WTC11 (cell line): Measurements from ENCODE around the gene GTF3C1. TPM values are rescaled to one million over a fixed set of nuclear protein-coding genes. Genes with fewer than 3 reads are reported as not detected.

Source experiments
- ATAC-seq: fragments of 200-7000 bp; cut with Tn5 transposase; 2 replicates; pipeline ENCODE4 v1.10.0; 2021; ENCODE audit warnings: mild to moderate bottlenecking, moderate library complexity
- CTCF ChIA-PET: fragments of 300-600 bp; sonication (Branson Sonifier 250); formaldehyde crosslinking; loops from one replicate; lab custom pipeline; 2021; ENCODE audit warnings: antibody characterized with exemption; lab: Charles Lee
- POLR2A ChIA-PET: fragments of 350-600 bp; sonication (Branson Sonifier 250); formaldehyde crosslinking; loops from one replicate; lab custom pipeline; 2021; ENCODE audit warnings: antibody characterized with exemption; lab: Charles Lee
- DNase-seq: peaks from one replicate; pipeline ENCODE4 v3.0.0; 2021; ENCODE audit warnings: low spot score
- H3K27ac Mint-ChIP-seq: 2 replicates; pipeline ENCODE4 v1.8.0; 2021; ENCODE audit warnings: mixed read lengths
- H3K27me3 Mint-ChIP-seq: 2 replicates; pipeline ENCODE4 v1.8.0; 2021; ENCODE audit warnings: low read depth, mild to moderate bottlenecking, moderate library complexity, mixed read lengths
- H3K36me3 Mint-ChIP-seq: 2 replicates; pipeline ENCODE4 v1.8.0; 2021; ENCODE audit warnings: mixed read lengths
- H3K4me1 Mint-ChIP-seq: 2 replicates; pipeline ENCODE4 v1.8.0; 2022; ENCODE audit warnings: mixed read lengths
- H3K4me3 Mint-ChIP-seq: 2 replicates; pipeline ENCODE4 v1.8.0; 2021; ENCODE audit warnings: mild to moderate bottlenecking, moderate library complexity, mixed read lengths
- H3K9me3 Mint-ChIP-seq: 2 replicates; pipeline ENCODE4 v1.8.0; 2021; ENCODE audit warnings: mixed read lengths
- ATF1 ChIP-seq: sonication (generic); formaldehyde crosslinking; IDR thresholded peaks from 2 replicates; pipeline ENCODE4 v1.8.1; 2023; ENCODE audit warnings: mild to moderate bottlenecking, moderate library complexity, missing genetic modification reagents
- ELF4 ChIP-seq: sonication (generic); formaldehyde crosslinking; IDR thresholded peaks from 2 replicates; pipeline ENCODE4 v1.8.1; 2022; ENCODE audit warnings: low read depth, mild to moderate bottlenecking, moderate library complexity, missing genetic modification reagents
- FOXP1 ChIP-seq: sonication (generic); formaldehyde crosslinking; IDR thresholded peaks from 2 replicates; pipeline ENCODE4 v1.8.0; 2022; ENCODE audit warnings: missing genetic modification reagents, mild to moderate bottlenecking, moderate library complexity, borderline replicate concordance
- KAT7 ChIP-seq: sonication (generic); formaldehyde crosslinking; IDR thresholded peaks from 2 replicates; pipeline ENCODE4 v1.8.1; 2023; ENCODE audit warnings: missing genetic modification reagents, mild to moderate bottlenecking, borderline replicate concordance
- MYBL2 ChIP-seq: sonication (generic); formaldehyde crosslinking; IDR thresholded peaks from 2 replicates; pipeline ENCODE4 v1.8.1; 2023; ENCODE audit warnings: mild to moderate bottlenecking, moderate library complexity, missing genetic modification reagents
- NFE2L1 ChIP-seq: sonication (generic); formaldehyde crosslinking; IDR thresholded peaks from 2 replicates; pipeline ENCODE4 v1.8.1; 2023; ENCODE audit warnings: missing genetic modification reagents
- NFYB ChIP-seq: sonication (generic); formaldehyde crosslinking; conservative IDR thresholded peaks from 2 replicates; pipeline ENCODE4 v1.8.0; 2022; ENCODE audit warnings: low read depth, missing genetic modification reagents
- NR1H2 ChIP-seq: sonication (generic); formaldehyde crosslinking; IDR thresholded peaks from 2 replicates; pipeline ENCODE4 v1.9.0; 2021; ENCODE audit warnings: mild to moderate bottlenecking, moderate library complexity, missing genetic modification reagents
- total RNA-seq: library from RNA; stranded (reverse); gene quantifications from 3 replicates; pipeline ENCODE4 v1.2.3, GENCODE V29; 2021
- TF ChIP-seq, protein P1 (sequence below): fragments of 250-450 bp; sonication (Bioruptor Pico); IDR thresholded peaks from 2 replicates; pipeline ENCODE4 v1.9.0; 2021; ENCODE audit warnings: mild to moderate bottlenecking
- TF ChIP-seq, protein P2 (sequence below): sonication (generic); formaldehyde crosslinking; IDR thresholded peaks from 2 replicates; pipeline ENCODE4 v1.8.0; 2023; ENCODE audit warnings: missing genetic modification reagents, mild to moderate bottlenecking, borderline replicate concordance
- TF ChIP-seq, protein P3 (sequence below): sonication (generic); formaldehyde crosslinking; IDR thresholded peaks from 2 replicates; pipeline ENCODE4 v1.8.0; 2022; ENCODE audit warnings: mild to moderate bottlenecking, missing genetic modification reagents
- TF ChIP-seq, protein P4 (sequence below): sonication (generic); formaldehyde crosslinking; IDR thresholded peaks from 2 replicates; pipeline ENCODE4 v1.8.1; 2022; ENCODE audit warnings: low read depth, mild to moderate bottlenecking, moderate library complexity, missing genetic modification reagents, borderline replicate concordance
- TF ChIP-seq, protein P5 (sequence below): sonication (generic); formaldehyde crosslinking; IDR thresholded peaks from 2 replicates; pipeline ENCODE4 v1.8.0; 2022; ENCODE audit warnings: mild to moderate bottlenecking, missing genetic modification reagents

The GTF3C1 gene
- total RNA-seq, 1 experiment from 2014 or later = 146 TPM

DNA sequence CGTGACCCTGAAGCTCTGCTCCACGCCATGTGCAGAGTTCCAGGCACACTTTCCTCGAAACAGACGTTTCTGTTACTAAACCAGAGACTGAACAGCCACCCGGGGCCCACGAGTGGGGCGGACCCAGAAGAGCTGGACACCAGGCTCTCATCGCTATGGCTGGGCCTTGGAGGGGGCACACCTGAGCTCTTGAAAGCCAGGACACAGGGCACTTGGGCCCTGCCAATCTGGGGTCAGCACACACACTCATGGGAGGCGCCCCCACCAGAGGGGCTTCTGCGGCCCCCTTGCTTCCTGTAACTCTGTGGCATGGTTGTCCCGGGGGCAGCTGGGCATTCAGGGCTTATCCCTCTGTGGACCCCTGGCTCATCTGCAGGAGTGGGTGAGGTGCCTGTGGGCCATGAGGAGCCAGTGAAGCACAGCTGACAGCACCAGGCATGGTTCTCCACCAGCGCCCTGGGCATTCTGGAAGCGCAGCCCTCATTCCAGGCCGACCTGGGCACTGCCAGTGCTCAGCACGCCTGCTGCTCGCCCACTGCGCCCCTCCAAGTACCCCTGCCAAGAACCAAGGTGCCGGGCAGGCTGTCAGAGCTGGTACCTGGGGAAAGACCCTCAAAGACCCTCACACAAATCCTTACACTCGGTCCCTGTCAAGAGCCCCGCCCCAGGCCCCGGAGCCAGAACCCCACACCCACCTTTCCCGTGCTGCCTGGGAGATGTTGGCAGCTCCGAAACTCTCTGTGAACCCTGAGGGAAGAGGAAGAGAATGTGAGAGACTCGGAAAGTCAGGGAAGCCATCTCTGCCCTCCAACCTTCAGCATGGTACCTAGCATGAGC, 86.6 kb downstream of the GTF3C1 start (continued):
- TF ChIP-seq NR1H2 (CRISPR knock-in tag) = no peak
- TF ChIP-seq, protein P1, sequence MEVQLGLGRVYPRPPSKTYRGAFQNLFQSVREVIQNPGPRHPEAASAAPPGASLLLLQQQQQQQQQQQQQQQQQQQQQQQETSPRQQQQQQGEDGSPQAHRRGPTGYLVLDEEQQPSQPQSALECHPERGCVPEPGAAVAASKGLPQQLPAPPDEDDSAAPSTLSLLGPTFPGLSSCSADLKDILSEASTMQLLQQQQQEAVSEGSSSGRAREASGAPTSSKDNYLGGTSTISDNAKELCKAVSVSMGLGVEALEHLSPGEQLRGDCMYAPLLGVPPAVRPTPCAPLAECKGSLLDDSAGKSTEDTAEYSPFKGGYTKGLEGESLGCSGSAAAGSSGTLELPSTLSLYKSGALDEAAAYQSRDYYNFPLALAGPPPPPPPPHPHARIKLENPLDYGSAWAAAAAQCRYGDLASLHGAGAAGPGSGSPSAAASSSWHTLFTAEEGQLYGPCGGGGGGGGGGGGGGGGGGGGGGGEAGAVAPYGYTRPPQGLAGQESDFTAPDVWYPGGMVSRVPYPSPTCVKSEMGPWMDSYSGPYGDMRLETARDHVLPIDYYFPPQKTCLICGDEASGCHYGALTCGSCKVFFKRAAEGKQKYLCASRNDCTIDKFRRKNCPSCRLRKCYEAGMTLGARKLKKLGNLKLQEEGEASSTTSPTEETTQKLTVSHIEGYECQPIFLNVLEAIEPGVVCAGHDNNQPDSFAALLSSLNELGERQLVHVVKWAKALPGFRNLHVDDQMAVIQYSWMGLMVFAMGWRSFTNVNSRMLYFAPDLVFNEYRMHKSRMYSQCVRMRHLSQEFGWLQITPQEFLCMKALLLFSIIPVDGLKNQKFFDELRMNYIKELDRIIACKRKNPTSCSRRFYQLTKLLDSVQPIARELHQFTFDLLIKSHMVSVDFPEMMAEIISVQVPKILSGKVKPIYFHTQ = no peak
- TF ChIP-seq, protein P2, sequence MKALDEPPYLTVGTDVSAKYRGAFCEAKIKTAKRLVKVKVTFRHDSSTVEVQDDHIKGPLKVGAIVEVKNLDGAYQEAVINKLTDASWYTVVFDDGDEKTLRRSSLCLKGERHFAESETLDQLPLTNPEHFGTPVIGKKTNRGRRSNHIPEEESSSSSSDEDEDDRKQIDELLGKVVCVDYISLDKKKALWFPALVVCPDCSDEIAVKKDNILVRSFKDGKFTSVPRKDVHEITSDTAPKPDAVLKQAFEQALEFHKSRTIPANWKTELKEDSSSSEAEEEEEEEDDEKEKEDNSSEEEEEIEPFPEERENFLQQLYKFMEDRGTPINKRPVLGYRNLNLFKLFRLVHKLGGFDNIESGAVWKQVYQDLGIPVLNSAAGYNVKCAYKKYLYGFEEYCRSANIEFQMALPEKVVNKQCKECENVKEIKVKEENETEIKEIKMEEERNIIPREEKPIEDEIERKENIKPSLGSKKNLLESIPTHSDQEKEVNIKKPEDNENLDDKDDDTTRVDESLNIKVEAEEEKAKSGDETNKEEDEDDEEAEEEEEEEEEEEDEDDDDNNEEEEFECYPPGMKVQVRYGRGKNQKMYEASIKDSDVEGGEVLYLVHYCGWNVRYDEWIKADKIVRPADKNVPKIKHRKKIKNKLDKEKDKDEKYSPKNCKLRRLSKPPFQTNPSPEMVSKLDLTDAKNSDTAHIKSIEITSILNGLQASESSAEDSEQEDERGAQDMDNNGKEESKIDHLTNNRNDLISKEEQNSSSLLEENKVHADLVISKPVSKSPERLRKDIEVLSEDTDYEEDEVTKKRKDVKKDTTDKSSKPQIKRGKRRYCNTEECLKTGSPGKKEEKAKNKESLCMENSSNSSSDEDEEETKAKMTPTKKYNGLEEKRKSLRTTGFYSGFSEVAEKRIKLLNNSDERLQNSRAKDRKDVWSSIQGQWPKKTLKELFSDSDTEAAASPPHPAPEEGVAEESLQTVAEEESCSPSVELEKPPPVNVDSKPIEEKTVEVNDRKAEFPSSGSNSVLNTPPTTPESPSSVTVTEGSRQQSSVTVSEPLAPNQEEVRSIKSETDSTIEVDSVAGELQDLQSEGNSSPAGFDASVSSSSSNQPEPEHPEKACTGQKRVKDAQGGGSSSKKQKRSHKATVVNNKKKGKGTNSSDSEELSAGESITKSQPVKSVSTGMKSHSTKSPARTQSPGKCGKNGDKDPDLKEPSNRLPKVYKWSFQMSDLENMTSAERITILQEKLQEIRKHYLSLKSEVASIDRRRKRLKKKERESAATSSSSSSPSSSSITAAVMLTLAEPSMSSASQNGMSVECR = no peak
- no peak for TF ChIP-seq ATF1
- TF ChIP-seq, all 79 proteins: peak for 0

DNA sequence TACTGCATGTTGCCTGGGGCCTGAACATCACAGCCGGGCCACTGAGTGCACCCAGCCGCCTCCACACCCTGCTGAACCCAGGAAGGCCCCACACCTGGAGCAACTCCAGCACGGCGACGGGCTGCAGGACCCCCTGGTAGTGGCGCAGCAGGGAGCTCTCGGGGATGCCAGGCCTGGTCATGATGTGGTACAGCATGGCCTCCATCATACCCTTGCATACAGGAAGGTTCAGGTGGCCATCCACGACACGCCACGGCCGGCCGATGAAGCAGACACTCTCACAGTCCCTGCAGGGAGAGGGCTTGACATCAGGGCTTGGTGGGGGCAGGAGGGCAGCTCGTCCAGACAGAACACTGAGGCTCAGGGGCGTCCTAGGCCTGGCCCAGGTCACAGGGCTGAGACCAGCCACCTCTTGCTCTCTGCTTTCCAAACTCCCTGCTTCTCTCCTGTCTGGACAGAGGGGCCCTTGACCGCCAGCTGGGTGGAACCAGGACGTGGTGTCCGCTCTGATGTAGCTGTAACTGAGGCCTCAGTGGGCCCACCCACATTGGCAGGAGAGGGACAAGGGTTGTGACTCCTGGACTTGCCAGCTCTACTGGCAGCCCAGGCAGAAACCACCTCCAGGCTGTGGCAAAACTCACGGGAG, 87.4 kb downstream of the GTF3C1 start:
- ChIA-PET POLR2A (no interaction called here), CTCF (interaction anchor here (1.1 kb wide), 1 partner anchor 94 kb away, joined by 3 read pairs; no protein-coding TSS in a partner anchor)
- Mint-ChIP-seq H3K36me3 (peaks cover 28% of the 10 kb centered on the region), H3K27ac (no peak overlapping the region)
- no peak for TF ChIP-seq KAT7 (CRISPR knock-in tag)
- TF ChIP-seq, protein P3, sequence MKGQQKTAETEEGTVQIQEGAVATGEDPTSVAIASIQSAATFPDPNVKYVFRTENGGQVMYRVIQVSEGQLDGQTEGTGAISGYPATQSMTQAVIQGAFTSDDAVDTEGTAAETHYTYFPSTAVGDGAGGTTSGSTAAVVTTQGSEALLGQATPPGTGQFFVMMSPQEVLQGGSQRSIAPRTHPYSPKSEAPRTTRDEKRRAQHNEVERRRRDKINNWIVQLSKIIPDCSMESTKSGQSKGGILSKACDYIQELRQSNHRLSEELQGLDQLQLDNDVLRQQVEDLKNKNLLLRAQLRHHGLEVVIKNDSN (CRISPR knock-in tag) = no peak
- TF ChIP-seq NFE2L1 = no peak
- no peak for TF ChIP-seq ELF4
- TF ChIP-seq, all 79 proteins: peak for 0
- Mint-ChIP-seq H3K4me3 (no peak overlapping the region), H3K27me3 (no peaks in the 10 kb centered on the region), H3K4me1 (no peaks in the 10 kb centered on the region; the same call in 1 of the 2 replicates), H3K9me3 (no peaks in the 10 kb centered on the region)
- no peak for DNase-seq
- no peak for ATAC-seq

DNA sequence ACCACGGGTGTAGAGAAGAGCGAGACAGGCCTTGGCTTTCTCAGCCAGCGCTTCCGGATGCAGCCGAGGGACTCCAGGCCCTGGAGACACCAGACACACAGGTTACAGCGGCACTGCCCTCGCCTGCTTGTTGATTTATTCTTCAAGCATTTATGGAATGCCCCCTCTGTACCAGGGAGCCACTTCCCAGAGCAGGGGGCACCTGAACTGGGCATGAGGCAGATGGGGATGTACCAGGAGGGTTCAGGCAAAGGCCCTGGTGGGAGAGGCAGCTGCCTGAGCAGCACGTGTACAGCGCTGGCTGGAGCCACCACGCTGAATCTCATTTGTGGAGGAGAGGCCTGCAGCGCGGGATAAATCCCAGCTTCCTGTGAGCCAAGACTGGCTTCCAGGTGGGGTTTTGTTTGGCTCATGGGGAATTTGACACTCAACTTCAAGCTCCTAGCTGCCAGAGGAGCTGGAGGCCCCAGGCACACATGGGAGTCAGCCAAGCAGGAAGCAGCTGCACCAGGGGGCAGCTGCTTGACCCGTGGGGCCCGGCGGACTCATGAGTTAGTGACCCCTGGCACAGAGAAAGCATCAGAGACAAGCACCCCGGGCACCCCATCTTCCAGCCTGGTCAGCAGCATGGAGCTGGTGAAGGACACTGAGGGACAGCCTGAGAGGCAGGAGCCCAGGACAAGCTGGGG, 88.1 kb downstream of the GTF3C1 start:
- Mint-ChIP-seq H3K9me3 (no peaks in the 10 kb centered on the region), H3K4me1 (no peaks in the 10 kb centered on the region; the same call in 1 of the 2 replicates), H3K27ac (no peak overlapping the region), H3K4me3 (no peak overlapping the region), H3K27me3 (no peaks in the 10 kb centered on the region), H3K36me3 (peaks cover 21% of the 10 kb centered on the region)
- TF ChIP-seq FOXP1 (CRISPR knock-in tag) (no peak), NFYB (CRISPR knock-in tag) (no peak), MYBL2 (CRISPR knock-in tag) (no peak)
- TF ChIP-seq, protein P4, sequence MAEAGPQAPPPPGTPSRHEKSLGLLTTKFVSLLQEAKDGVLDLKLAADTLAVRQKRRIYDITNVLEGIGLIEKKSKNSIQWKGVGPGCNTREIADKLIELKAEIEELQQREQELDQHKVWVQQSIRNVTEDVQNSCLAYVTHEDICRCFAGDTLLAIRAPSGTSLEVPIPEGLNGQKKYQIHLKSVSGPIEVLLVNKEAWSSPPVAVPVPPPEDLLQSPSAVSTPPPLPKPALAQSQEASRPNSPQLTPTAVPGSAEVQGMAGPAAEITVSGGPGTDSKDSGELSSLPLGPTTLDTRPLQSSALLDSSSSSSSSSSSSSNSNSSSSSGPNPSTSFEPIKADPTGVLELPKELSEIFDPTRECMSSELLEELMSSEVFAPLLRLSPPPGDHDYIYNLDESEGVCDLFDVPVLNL (CRISPR knock-in tag) = no peak
- TF ChIP-seq, protein P2 = no peak
- TF ChIP-seq, protein P5, sequence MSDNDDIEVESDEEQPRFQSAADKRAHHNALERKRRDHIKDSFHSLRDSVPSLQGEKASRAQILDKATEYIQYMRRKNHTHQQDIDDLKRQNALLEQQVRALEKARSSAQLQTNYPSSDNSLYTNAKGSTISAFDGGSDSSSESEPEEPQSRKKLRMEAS (CRISPR knock-in tag) = no peak
- ChIA-PET CTCF (no interaction called here), POLR2A (no interaction called here)
- DNase-seq (no peak), ATAC-seq (no peak)
